ENCODE results near the gene NHS. TPM values are rescaled to one million over a fixed set of nuclear protein-coding genes. Genes with fewer than 3 reads are reported as not detected.
"Not testable (repeated sequence)": the region's sequence is repeated elsewhere in the genome, so short reads cannot be mapped to it uniquely, and the experiment has no call there.

NHS gene
- total and polyA plus RNA-seq, 4 donors = 4.3 to 28.2 (median 13.3) TPM

DNA sequence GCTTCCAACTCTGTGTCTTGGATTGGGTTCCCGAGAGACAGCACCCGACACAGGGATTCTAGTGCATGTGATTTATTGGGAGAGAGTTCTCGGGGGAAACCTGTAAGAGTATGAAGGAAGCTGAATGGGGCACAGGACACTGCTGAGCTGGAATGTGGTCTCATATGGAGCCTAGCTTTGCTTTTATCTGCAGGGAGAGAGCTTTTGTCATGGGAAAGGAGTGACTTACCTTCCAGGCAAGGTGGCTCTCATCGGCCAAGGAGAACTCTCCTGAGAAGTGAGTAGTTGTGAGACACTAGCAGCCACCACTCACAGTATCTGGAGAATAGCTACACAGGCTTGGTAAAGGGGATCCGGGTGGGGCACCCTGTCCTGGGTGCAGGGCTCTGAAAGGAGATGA lies 124.5 kb downstream of the NHS start:
- 83 to 95% methylated on average over 5 of the region's 5 CpGs for WGBS, 2 donors
- Histone ChIP-seq H3K36me3 (ENCODE audit: control insufficient read depth in 1 of 2, insufficient read depth in 2 of 2, low read length in 1 of 2) (no peaks in the 10 kb centered on the region), H3K27ac (ENCODE audit: low read depth in 1 of 2, low read length in 2 of 2) (no peak overlapping the region), H3K4me1 (ENCODE audit: control insufficient read depth in 1 of 2, insufficient read depth in 2 of 2, low read length in 2 of 2) (peaks cover 0 to 2% of the 10 kb centered on the region in 2 donors), H3K9me3 (ENCODE audit: control insufficient read depth, low read length) (no peaks in the 10 kb centered on the region), H3K27me3 (ENCODE audit: control insufficient read depth in 1 of 2, insufficient read depth in 2 of 2, low read length in 1 of 2) (no peaks in the 10 kb centered on the region), H3K4me3 (ENCODE audit: low read length in 2 of 2) (no peak overlapping the region)
- intact Hi-C loops (cut with DNase I) = loop anchor here in 1 of 2 donors (10.0 kb wide), 1 partner anchor 85 kb away; no protein-coding TSS in a partner anchor
- DNase-seq (no peak), ATAC-seq (ENCODE audit: low FRiP score) (no peak)

DNA sequence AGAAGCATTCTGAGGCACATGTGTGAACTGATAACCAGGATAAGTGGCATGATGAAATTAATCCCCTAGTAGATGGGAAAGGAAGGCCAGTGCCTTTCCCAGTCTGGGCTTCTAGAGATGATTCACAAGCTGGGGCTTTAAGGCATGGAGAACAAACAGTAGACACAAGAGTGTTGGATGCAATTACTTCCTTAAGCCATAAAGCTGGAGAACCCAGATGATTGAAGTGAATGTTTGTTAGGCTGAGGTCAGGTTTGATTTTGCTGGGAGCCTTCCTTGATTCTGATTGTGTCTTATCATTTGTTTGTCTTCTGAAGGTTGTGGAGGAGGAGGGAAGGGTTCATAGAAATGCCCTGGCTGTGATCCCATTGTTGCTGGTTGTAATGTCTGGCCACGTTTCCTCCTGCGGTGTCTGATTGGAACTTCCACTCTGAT lies 125.2 kb downstream of the NHS start:
- Histone ChIP-seq H3K4me1 (ENCODE audit: control insufficient read depth in 1 of 2, insufficient read depth in 2 of 2, low read length in 2 of 2) (peaks cover 0 to 2% of the 10 kb centered on the region in 2 donors), H3K27ac (ENCODE audit: low read depth in 1 of 2, low read length in 2 of 2) (no peak overlapping the region), H3K4me3 (ENCODE audit: low read length in 2 of 2) (no peak overlapping the region), H3K9me3 (ENCODE audit: control insufficient read depth, low read length) (no peaks in the 10 kb centered on the region), H3K27me3 (ENCODE audit: control insufficient read depth in 1 of 2, insufficient read depth in 2 of 2, low read length in 1 of 2) (no peaks in the 10 kb centered on the region), H3K36me3 (ENCODE audit: control insufficient read depth in 1 of 2, insufficient read depth in 2 of 2, low read length in 1 of 2) (no peaks in the 10 kb centered on the region)
- ATAC-seq (ENCODE audit: low FRiP score) (no peak), DNase-seq (no peak)
- 8 to 43% methylated on average over 2 of the region's 2 CpGs for whole genome bisulfite sequencing, 2 donors
- intact Hi-C loops (cut with DNase I) = no loop called here

DNA sequence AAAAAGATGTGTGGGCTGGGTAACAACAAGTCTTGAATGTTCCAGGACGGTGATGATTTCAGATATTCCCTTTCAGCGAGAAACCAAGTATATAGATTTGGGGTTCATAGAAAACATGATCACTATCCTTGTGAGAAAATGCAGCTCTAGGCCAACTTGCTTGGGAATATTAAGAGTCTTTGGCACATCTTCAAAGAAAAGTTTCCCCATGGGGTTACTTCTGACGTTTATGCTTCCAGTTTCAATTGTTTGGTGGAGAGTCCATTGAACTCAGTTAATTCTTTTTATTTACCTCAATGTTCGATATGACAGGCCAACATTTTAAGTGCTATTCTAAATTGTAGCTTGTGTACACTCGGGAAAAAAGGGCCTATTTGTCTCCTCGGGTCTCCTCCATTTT lies 126.7 kb downstream of the NHS start:
- 67 to 75% methylated on average over 6 of the region's 6 CpGs for WGBS, 2 donors
- ATAC-seq (ENCODE audit: low FRiP score) = no peak
- no peak for DNase-seq

DNA sequence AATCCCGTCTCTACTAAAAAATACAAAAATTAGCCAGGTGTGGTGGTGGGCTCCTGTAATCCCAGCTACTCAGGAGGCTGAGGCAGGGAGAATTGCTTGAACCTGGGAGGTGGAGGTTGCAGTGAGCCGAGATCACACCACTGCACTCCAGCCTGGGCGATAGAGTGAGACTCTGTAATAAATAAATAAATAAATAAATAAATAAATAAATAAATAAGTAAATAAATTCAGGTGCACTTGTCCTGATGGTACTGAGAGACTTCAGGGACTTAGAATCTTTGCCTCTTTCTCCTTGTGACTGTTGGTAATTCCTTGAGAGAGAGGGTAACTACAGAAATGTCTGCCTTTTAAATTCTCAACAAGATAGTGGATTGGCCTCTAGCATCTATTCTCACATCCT lies 131.4 kb downstream of the NHS start:
- ATAC-seq (ENCODE audit: low FRiP score); H3K4me3 ChIP-seq (ENCODE audit: low read length in 2 of 2); H3K27ac ChIP-seq (ENCODE audit: low read depth in 1 of 2, low read length in 2 of 2); H3K9me3 ChIP-seq (ENCODE audit: control insufficient read depth, low read length); H3K4me1 ChIP-seq (ENCODE audit: control insufficient read depth in 1 of 2, insufficient read depth in 2 of 2, low read length in 2 of 2); H3K27me3 ChIP-seq (ENCODE audit: control insufficient read depth in 1 of 2, insufficient read depth in 2 of 2, low read length in 1 of 2); intact Hi-C loops (cut with DNase I); H3K36me3 ChIP-seq (ENCODE audit: control insufficient read depth in 1 of 2, insufficient read depth in 2 of 2, low read length in 1 of 2); DNase-seq: not testable (repeated sequence)
- 92 to 96% methylated on average over 3 of the region's 3 CpGs for WGBS, 2 donors

More for the DNA sequence above, 126.7 kb downstream of the NHS start:
- intact Hi-C loops (cut with DNase I) = no loop called here
- Histone ChIP-seq H3K27me3 (ENCODE audit: control insufficient read depth in 1 of 2, insufficient read depth in 2 of 2, low read length in 1 of 2) (no peaks in the 10 kb centered on the region), H3K36me3 (ENCODE audit: control insufficient read depth in 1 of 2, insufficient read depth in 2 of 2, low read length in 1 of 2) (no peaks in the 10 kb centered on the region), H3K4me1 (ENCODE audit: control insufficient read depth in 1 of 2, insufficient read depth in 2 of 2, low read length in 2 of 2) (peaks cover 0 to 2% of the 10 kb centered on the region in 2 donors), H3K4me3 (ENCODE audit: low read length in 2 of 2) (no peak overlapping the region), H3K9me3 (ENCODE audit: control insufficient read depth, low read length) (no peaks in the 10 kb centered on the region), H3K27ac (ENCODE audit: low read depth in 1 of 2, low read length in 2 of 2) (no peak overlapping the region)

DNA sequence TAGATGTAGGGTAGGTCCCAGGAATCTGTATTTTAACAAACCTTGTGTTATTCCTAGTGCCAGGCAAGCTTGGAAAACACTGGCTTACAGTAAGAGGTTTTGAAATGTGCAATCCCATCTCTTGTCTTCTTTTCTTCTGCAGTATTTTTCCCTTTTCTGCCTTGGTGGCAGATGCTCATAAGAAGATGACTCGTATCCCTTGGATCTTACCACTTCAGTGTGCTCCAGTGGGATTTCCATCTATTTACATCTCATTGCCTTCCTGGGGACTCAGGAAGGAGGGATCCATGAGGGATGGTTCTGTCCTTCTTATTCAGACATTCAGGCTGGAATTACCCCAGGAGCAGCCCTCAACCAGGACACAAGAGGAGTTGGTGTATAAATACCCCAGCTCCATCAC lies 136.6 kb downstream of the NHS start:
- WGBS, 2 donors = 79 to 100% methylated on average over 1 of the region's 1 CpG
- H3K4me1 ChIP-seq (ENCODE audit: control insufficient read depth in 1 of 2, insufficient read depth in 2 of 2, low read length in 2 of 2) = no peaks in the 10 kb centered on the region
- DNase-seq = no peak
- no peaks in the 10 kb centered on the region for H3K36me3 ChIP-seq (ENCODE audit: control insufficient read depth in 1 of 2, insufficient read depth in 2 of 2, low read length in 1 of 2)
- no peak overlapping the region for H3K27ac ChIP-seq (ENCODE audit: low read depth in 1 of 2, low read length in 2 of 2)
- H3K4me3 ChIP-seq (ENCODE audit: low read length in 2 of 2) = no peak overlapping the region
- no peak for ATAC-seq (ENCODE audit: low FRiP score)
- H3K27me3 ChIP-seq (ENCODE audit: control insufficient read depth in 1 of 2, insufficient read depth in 2 of 2, low read length in 1 of 2) = no peaks in the 10 kb centered on the region
- intact Hi-C loops (cut with DNase I) = no loop called here
- H3K9me3 ChIP-seq (ENCODE audit: control insufficient read depth, low read length) = no peaks in the 10 kb centered on the region

DNA sequence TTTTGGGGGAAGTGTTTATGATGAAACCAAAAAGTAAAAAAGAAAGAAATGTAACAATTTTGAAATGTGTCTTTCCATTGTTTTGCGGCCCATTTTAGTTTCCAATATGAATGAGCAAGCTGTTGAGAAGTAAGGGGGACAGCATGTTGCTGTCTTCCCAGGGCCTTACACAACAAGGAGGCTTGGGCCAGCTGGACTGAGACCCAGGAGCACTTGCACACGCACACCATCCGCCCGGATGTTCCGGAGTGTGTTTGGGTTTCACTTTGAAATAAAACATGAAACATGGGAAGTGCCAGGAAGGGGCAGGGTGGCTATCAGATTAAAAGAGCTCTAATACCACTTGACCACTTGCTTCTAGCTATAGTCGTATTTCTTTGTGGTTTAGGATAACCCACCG lies 144.4 kb downstream of the NHS start:
- H3K9me3 ChIP-seq (ENCODE audit: control insufficient read depth, low read length) = no peaks in the 10 kb centered on the region
- intact Hi-C loops (cut with DNase I) = no loop called here
- H3K27ac ChIP-seq (ENCODE audit: low read depth in 1 of 2, low read length in 2 of 2) = no peak overlapping the region
- H3K36me3 ChIP-seq (ENCODE audit: control insufficient read depth in 1 of 2, insufficient read depth in 2 of 2, low read length in 1 of 2) = no peaks in the 10 kb centered on the region
- WGBS, 2 donors = 19 to 41% methylated on average over 7 of the region's 7 CpGs
- ATAC-seq (ENCODE audit: low FRiP score) (peak; percentile 75), DNase-seq (peak; percentile 78 to 82)
- no peaks in the 10 kb centered on the region for H3K27me3 ChIP-seq (ENCODE audit: control insufficient read depth in 1 of 2, insufficient read depth in 2 of 2, low read length in 1 of 2)
- H3K4me3 ChIP-seq (ENCODE audit: low read length in 2 of 2) = no peak overlapping the region
- no peaks in the 10 kb centered on the region for H3K4me1 ChIP-seq (ENCODE audit: control insufficient read depth in 1 of 2, insufficient read depth in 2 of 2, low read length in 2 of 2)

DNA sequence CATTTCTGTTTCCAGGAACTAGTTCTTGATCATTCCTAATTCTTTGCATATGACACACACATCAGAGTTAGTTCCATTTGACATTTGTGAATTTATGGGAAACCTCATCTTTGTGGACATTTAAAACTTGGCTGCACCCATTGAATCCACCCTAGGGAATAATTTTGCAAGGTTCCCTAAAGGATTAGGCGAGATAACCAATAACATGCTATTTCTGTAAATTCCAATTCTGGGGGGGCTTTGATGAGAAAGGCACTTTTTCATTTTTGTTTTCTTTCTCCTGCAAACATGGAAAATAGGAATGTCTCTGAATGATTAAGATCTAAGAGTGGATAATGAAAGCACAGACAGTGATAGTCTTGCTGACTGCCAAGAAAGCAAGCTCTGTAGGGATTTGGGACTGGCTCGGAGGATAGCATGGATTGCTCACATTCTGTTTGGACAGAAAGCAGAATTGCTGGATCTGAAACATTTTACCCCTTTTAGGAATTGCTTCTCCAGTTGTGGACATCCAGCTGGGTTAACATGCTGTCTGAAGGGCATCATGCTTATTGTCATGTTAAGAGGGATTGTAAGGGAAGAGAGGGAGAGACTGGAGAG lies 145.1 kb downstream of the NHS start:
- 8 to 18% methylated on average over 2 of the region's 2 CpGs for WGBS, 2 donors
- no peak overlapping the region for H3K27ac ChIP-seq (ENCODE audit: low read depth in 1 of 2, low read length in 2 of 2)

DNA sequence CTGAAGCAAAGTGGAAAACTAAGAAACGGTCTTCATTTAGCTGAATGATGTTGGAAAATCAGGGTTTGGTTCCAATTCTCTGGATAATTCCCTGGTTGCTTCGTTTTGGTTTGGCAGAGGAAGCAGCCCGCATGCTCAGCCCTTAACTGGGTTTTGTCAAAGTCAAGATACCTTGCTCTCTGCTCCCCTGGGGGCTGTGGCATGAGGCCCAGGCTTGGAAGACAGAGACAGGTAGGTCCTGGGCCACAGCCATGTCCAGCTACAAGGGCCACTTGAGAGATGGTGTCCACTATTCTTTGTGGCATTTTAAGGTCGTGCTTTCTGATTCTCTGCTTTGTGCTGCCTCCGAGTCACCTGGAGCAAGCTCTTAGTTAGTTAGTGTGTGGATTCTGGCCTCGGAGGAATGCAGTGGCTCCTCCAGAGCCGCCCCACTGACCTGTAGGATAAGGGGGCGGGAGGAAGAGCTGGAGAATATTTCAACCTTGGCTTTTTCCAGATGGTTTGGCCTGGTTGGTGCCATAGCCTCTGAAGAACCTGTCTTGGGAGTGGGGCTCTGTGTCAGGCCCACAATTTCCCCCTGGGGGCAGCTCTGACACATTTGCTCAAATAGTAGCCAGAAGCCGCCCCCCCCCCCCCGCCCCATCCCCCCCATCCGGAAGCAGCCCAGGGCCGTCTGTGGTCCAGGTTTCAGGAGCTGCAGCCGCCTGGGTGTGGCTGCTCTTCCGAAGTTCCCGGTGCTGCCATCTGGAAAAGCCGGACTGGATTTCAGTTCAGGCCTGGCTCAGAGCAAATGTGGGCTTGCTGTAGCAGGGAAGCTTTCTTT lies 147.1 kb downstream of the NHS start:
- no peaks in the 10 kb centered on the region for H3K36me3 ChIP-seq (ENCODE audit: control insufficient read depth in 1 of 2, insufficient read depth in 2 of 2, low read length in 1 of 2)
- no peaks in the 10 kb centered on the region for H3K4me1 ChIP-seq (ENCODE audit: control insufficient read depth in 1 of 2, insufficient read depth in 2 of 2, low read length in 2 of 2)
- 47 to 49% methylated on average over 12 to 16 of the region's 16 CpGs for WGBS, 2 donors
- no peak for DNase-seq
- H3K9me3 ChIP-seq (ENCODE audit: control insufficient read depth, low read length) = no peaks in the 10 kb centered on the region
- ATAC-seq (ENCODE audit: low FRiP score) = no peak
- intact Hi-C loops (cut with DNase I) = loop anchor here in 1 of 2 donors (10.0 kb wide), 1 partner anchor 163 kb away; no protein-coding TSS in a partner anchor
- no peaks in the 10 kb centered on the region for H3K27me3 ChIP-seq (ENCODE audit: control insufficient read depth in 1 of 2, insufficient read depth in 2 of 2, low read length in 1 of 2)
- H3K27ac ChIP-seq (ENCODE audit: low read depth in 1 of 2, low read length in 2 of 2) = no peak overlapping the region
- H3K4me3 ChIP-seq (ENCODE audit: low read length in 2 of 2) = no peak overlapping the region

More for the DNA sequence above, 145.1 kb downstream of the NHS start:
- intact Hi-C loops (cut with DNase I) = loop anchor here in 1 of 2 donors (10.0 kb wide), 1 partner anchor 165 kb away; no protein-coding TSS in a partner anchor
- no peak overlapping the region for H3K4me3 ChIP-seq (ENCODE audit: low read length in 2 of 2)
- no peak for ATAC-seq (ENCODE audit: low FRiP score)
- no peaks in the 10 kb centered on the region for H3K36me3 ChIP-seq (ENCODE audit: control insufficient read depth in 1 of 2, insufficient read depth in 2 of 2, low read length in 1 of 2)
- no peaks in the 10 kb centered on the region for H3K4me1 ChIP-seq (ENCODE audit: control insufficient read depth in 1 of 2, insufficient read depth in 2 of 2, low read length in 2 of 2)
- H3K9me3 ChIP-seq (ENCODE audit: control insufficient read depth, low read length) = no peaks in the 10 kb centered on the region
- DNase-seq = no peak
- H3K27me3 ChIP-seq (ENCODE audit: control insufficient read depth in 1 of 2, insufficient read depth in 2 of 2, low read length in 1 of 2) = no peaks in the 10 kb centered on the region

Measured in aorta (tissue), 5 donors.